SK-N-SH treated with all-trans-retinoic acid at 6 μM for 48 hours (cell line): ENCODE measurements around the gene CCDC197.

ENCODE experiments used
- RARB ChIP-seq: fragments of 250-450 bp; sonication (Bioruptor Pico); IDR thresholded peaks from 2 replicates; pipeline ENCODE4 v1.8.0; 2021; ENCODE audit warnings: mild to moderate bottlenecking, moderate library complexity
- TCF4 ChIP-seq: fragments of 250-450 bp; sonication (Bioruptor Pico); IDR thresholded peaks from 2 replicates; pipeline ENCODE4 v1.8.0; 2021; ENCODE audit warnings: mild to moderate bottlenecking, moderate library complexity, borderline replicate concordance
- TF ChIP-seq, protein P1 (sequence below): fragments of 250-450 bp; sonication (Bioruptor Pico); IDR thresholded peaks from 2 replicates; pipeline ENCODE4 v1.5.1; 2020; ENCODE audit warnings: low read depth, mild to moderate bottlenecking, moderate library complexity

DNA sequence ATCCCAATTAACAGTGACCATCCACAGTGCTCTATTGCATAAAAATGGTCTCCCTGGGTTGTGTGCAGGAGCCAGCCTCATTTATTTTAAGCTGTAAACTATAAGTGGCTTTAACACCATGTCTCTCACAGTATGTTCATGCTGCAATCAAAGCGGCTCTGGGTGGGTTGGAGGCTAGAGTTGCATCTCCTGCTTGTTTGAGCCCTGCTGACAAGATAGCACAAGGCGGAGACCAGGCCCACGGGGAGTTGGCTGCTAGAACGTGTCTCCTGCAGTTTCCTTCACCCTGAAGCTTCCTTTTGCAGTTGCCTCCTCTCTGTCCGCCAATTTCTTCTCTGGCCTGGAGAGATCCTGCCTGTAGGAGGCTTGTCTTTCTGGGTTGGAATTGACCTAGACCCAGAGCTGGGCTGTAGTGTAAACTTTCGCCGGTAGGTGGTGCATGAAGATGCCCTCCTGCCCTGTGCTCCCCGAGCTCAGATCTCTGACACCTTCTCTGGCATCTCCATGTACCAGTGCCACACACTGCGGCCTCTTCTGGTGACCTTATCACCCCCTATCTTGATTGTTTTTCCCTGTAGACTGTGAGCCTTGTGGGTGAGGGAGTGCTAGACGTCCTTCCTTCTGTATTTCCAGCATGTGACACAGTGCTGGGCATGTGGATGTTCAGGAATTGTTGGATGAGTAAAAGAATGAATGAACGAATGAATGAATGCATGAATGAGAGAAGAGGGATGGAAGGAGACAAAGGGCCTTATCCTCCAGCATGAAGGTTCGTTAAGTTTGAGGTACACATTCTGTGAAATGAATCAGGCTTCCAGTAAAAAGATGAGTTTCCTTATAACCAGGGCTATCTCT, 39.4 kb downstream of the CCDC197 start:
- TF ChIP-seq TCF4 (CRISPR knock-in tag) (no peak), RARB (CRISPR knock-in tag) (no peak)
- TF ChIP-seq, protein P1, sequence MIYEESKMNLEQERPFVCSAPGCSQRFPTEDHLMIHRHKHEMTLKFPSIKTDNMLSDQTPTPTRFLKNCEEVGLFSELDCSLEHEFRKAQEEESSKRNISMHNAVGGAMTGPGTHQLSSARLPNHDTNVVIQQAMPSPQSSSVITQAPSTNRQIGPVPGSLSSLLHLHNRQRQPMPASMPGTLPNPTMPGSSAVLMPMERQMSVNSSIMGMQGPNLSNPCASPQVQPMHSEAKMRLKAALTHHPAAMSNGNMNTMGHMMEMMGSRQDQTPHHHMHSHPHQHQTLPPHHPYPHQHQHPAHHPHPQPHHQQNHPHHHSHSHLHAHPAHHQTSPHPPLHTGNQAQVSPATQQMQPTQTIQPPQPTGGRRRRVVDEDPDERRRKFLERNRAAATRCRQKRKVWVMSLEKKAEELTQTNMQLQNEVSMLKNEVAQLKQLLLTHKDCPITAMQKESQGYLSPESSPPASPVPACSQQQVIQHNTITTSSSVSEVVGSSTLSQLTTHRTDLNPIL (CRISPR knock-in tag), result no peak
